GM21515 (cell line): ENCODE results near the gene TTYH1.
A peak's percentile ranks its signal among the peaks of the same experiment; 100 is the strongest.
"Not testable (repeated sequence)": the region's sequence is repeated elsewhere in the genome, so short reads cannot be mapped to it uniquely, and the experiment has no call there.

Source experiments
- ATAC-seq: cut with Tn5 transposase; IDR thresholded peaks from one replicate; pipeline ENCODE4 v1.9.1; 2021; ENCODE audit not compliant: unreplicated experiment

TTYH1 gene

GRCh38 chr19:54458648-54459281 lies 43.5 kb downstream of the TTYH1 start:
- ATAC-seq: no peak

- no peak for ATAC-seq
Measured at GRCh38 chr19:54459282-54460229, 44.3 kb downstream of the TTYH1 start.

GRCh38 chr19:54460230-54461005 lies 45.2 kb downstream of the TTYH1 start:
- ATAC-seq: no peak

GRCh38 chr19:54461210-54461609 lies 45.9 kb downstream of the TTYH1 start:
- ATAC-seq: no peak

- ATAC-seq: no peak
Measured at GRCh38 chr19:54461613-54462012, 46.3 kb downstream of the TTYH1 start.

- ATAC-seq: no peak
Measured at GRCh38 chr19:54462047-54462654, 46.9 kb downstream of the TTYH1 start.

GRCh38 chr19:54462655-54463530 lies 47.6 kb downstream of the TTYH1 start:
- peak; percentile 13 for ATAC-seq

- ATAC-seq: peak; percentile 57
Measured at GRCh38 chr19:54463531-54464043, 48.3 kb downstream of the TTYH1 start, which contains the start of gene LENG9. LENG9 (minus strand) TSS chr19:54463778; CDS start chr19:54463526, 252 bp downstream.

- ATAC-seq: peak; percentile 36
Measured at GRCh38 chr19:54464044-54464629, 48.9 kb downstream of the TTYH1 start.

GRCh38 chr19:54464630-54465425 lies 49.6 kb downstream of the TTYH1 start:
- ATAC-seq: peak; percentile 41

- ATAC-seq: no peak
Measured at GRCh38 chr19:54465426-54466109, 50.3 kb downstream of the TTYH1 start.

GRCh38 chr19:54466110-54466480 lies 50.8 kb downstream of the TTYH1 start:
- not testable (repeated sequence) for ATAC-seq

GRCh38 chr19:54469496-54469934 lies 54.3 kb downstream of the TTYH1 start:
- ATAC-seq: no peak

- ATAC-seq: no peak
Measured at GRCh38 chr19:54470276-54470887, 55.1 kb downstream of the TTYH1 start.

GRCh38 chr19:54470991-54471782 lies 55.9 kb downstream of the TTYH1 start:
- ATAC-seq: no peak

GRCh38 chr19:54473071-54473891 lies 58.0 kb downstream of the TTYH1 start, which contains the start of gene CDC42EP5:
CDC42EP5 (minus strand) TSS chr19:54473296; CDS start chr19:54465547, 7,749 bp downstream.
- no peak for ATAC-seq
